GM12873 (cell line): Measurements from ENCODE around the gene ODAM.

Experiments
- TF ChIP-seq, protein P1 (sequence below): IDR thresholded peaks from 2 replicates; pipeline ENCODE4 v1.5.1; 2012; ENCODE audit warnings: low read depth, mild to moderate bottlenecking, moderate library complexity, low read length, control low read depth; ENCODE audit not compliant: insufficient read depth; ENCODE audit errors: missing control alignments

The ODAM gene

GRCh38 chr4:70179811-70180210 lies 15.7 kb upstream of the ODAM start:
- TF ChIP-seq, protein P1, sequence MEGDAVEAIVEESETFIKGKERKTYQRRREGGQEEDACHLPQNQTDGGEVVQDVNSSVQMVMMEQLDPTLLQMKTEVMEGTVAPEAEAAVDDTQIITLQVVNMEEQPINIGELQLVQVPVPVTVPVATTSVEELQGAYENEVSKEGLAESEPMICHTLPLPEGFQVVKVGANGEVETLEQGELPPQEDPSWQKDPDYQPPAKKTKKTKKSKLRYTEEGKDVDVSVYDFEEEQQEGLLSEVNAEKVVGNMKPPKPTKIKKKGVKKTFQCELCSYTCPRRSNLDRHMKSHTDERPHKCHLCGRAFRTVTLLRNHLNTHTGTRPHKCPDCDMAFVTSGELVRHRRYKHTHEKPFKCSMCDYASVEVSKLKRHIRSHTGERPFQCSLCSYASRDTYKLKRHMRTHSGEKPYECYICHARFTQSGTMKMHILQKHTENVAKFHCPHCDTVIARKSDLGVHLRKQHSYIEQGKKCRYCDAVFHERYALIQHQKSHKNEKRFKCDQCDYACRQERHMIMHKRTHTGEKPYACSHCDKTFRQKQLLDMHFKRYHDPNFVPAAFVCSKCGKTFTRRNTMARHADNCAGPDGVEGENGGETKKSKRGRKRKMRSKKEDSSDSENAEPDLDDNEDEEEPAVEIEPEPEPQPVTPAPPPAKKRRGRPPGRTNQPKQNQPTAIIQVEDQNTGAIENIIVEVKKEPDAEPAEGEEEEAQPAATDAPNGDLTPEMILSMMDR, result no peak

DNA sequence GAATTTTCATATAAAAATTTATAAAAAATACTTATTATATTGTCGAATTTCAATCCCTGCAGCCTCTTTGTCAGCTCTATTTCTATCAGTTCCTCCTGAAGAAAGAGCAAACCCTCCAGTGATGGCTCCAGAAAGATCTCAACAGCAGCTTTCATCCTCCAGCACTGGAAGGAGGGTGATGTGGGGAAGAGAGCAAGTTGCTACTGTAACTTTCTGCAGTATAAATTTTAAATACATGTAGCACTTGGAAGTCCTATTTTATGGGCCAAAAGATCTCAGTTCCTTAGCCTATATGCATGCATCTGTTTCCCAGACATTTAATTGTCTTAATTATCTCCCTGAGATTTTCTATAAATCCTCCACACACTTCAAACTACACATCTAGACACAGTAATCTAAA lies 13.7 kb upstream of the ODAM start:
- TF ChIP-seq, protein P1, result no peak

DNA sequence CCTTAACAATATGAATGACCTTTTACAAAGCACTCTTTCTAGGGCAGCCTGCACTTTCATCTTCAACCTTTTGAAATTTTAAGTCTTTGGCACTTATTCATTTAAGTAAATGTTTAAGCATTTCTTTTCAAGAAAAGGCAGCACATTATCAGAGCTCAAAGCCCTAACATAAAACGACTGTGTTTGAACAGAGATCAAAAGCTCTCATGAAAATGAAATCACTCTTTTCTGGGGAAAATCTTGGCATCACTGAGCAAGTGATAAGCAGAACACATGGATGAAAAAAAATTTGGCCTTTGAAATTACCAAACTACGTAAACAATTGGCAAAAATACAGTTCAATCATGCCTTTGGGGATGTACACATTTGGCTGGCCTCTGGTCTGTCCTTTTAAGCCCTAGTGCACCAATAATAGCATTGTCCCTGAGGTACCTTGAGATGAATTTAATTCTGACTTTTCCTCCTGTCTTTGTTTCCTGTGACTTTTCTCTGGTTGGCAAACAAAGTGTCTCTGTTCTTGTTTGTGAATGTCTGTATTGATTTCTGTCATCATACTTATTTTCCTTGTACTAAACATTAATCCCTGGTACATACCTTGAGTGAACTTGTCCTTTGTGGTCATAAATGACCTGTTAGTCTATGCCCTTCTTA lies 12.9 kb upstream of the ODAM start:
- TF ChIP-seq, protein P1, result no peak

- TF ChIP-seq, protein P1, result peak; percentile 70
These were observed 12.2 kb upstream of the ODAM start for GRCh38 chr4:70183168-70183939.

DNA sequence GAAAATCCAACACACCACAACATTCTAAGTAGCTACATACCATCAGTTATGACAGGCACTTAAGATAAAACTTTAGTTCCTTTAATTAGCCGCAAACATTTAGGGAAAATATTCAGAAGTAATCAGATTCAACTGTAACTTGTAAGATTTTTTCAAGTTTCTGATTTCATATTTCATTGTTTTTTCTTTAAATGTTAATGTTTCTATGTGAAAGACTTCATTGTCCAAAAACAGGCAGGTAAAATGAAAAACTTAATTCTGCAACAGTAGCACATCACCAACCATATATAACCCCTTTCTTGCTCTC lies 11.6 kb upstream of the ODAM start:
- TF ChIP-seq, protein P1, result no peak

- TF ChIP-seq, protein P1, result no peak
These were observed 8.3 kb upstream of the ODAM start for GRCh38 chr4:70187216-70187615.

DNA sequence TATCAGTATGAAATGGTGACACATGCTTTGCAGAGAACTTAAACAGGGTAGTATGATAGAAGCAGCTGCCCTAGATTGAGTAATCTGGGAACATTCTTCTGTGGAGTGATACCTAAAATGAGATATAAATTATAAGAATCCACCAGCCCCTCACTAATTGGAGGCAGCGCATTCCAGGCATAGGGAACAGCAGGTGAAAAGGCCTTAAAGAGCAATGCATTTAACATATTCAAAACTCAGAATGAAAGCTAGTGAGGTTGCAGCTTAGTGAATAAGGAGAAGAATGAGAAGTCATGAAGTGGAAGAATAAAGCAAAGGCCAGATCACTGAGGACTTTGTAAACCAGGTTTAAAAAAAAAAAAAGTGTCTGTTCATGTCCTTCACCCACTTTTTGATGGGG lies 4.9 kb upstream of the ODAM start:
- TF ChIP-seq, protein P1, result no peak
